LNCAP (cell line): ENCODE measurements around the gene PCIF1.

Experiments used
- CTCF ChIP-seq: fragments of 450-650 bp; IDR thresholded peaks from 2 replicates; pipeline ENCODE4 v1.5.1; 2017; ENCODE audit warnings: mild to moderate bottlenecking

PCIF1 gene

GRCh38 chr20:45946149-45946970 lies 11.9 kb downstream of the PCIF1 start:
- no peak for TF ChIP-seq CTCF

GRCh38 chr20:45947110-45947866 lies 12.8 kb downstream of the PCIF1 start:
- no peak for TF ChIP-seq CTCF

GRCh38 chr20:45948261-45948733 lies 13.8 kb downstream of the PCIF1 start:
- no peak for TF ChIP-seq CTCF

- no peak for TF ChIP-seq CTCF
Measured at GRCh38 chr20:45948742-45949541, 14.5 kb downstream of the PCIF1 start.

GRCh38 chr20:45949542-45950329 lies 15.3 kb downstream of the PCIF1 start:
- TF ChIP-seq CTCF: no peak

GRCh38 chr20:45950330-45950646 lies 15.8 kb downstream of the PCIF1 start:
- no peak for TF ChIP-seq CTCF
